MCF 10A (cell line): ENCODE results near the gene ACTN4. TPM values are rescaled to one million over a fixed set of nuclear protein-coding genes. Genes with fewer than 3 reads are reported as not detected.
A peak's percentile ranks its signal among the peaks of the same experiment; 100 is the strongest.

Source experiments
- BruUV-seq: library from RNA; stranded (reverse); fragments of 400-500 nt; replicated peaks from 2 replicates; lab custom pipeline; 2021; lab: Mats Ljungman, UMichigan
- CTCF ChIA-PET: fragments of 300-600 bp; sonication (Branson Sonifier 250); formaldehyde crosslinking; extraction: SDS; loops from one replicate; lab custom pipeline; 2021; ENCODE audit warnings: antibody characterized with exemption, inconsistent platforms; lab: Yijun Ruan, JAX
- POLR2A ChIA-PET: fragments of 300-600, 350-650 bp; sonication (Branson Sonifier 250); formaldehyde crosslinking; extraction: SDS; loops from one replicate; lab custom pipeline; 2020; ENCODE audit warnings: antibody characterized with exemption, inconsistent platforms; lab: Yijun Ruan, JAX
- DNase-seq: peaks from one replicate; pipeline ENCODE4 v3.0.0-alpha.2; 2018; ENCODE audit not compliant: unreplicated experiment
- H3K27ac Mint-ChIP-seq: one replicate; pipeline ENCODE4 v1.8.0; 2022; ENCODE audit warnings: mild to moderate bottlenecking, low read depth, mixed read lengths; ENCODE audit not compliant: unreplicated experiment
- H3K27me3 Mint-ChIP-seq: one replicate; pipeline ENCODE4 v1.8.0; 2022; ENCODE audit warnings: mixed read lengths; ENCODE audit not compliant: insufficient read depth, unreplicated experiment
- H3K36me3 Mint-ChIP-seq: one replicate; pipeline ENCODE4 v1.8.0; 2022; ENCODE audit warnings: mild to moderate bottlenecking, moderate library complexity, mixed read lengths; ENCODE audit not compliant: insufficient read depth, unreplicated experiment
- H3K4me1 Mint-ChIP-seq: one replicate; pipeline ENCODE4 v1.8.0; 2022; ENCODE audit warnings: mixed read lengths; ENCODE audit not compliant: insufficient read depth, unreplicated experiment
- H3K4me3 Mint-ChIP-seq: one replicate; pipeline ENCODE4 v1.8.0; 2022; ENCODE audit warnings: mild to moderate bottlenecking, moderate library complexity, mixed read lengths; ENCODE audit not compliant: unreplicated experiment
- H3K9me3 Mint-ChIP-seq: one replicate; pipeline ENCODE4 v1.8.0; 2022; ENCODE audit warnings: mixed read lengths; ENCODE audit not compliant: unreplicated experiment
- intact Hi-C: fragments of 100-400 bp; cut with micrococcal nuclease; formaldehyde crosslinking; loops from 2 replicates; pipeline ENCODE4 v1.14.1; 2022
- total RNA-seq: library from RNA; stranded (reverse); gene quantifications from 2 replicates; pipeline ENCODE4 v1.2.3, GENCODE V29; 2022
- TF ChIP-seq, protein P1 (sequence below): fragments of 200-600 bp; IDR thresholded peaks from one replicate; pipeline ENCODE4 v1.8.0; 2022; ENCODE audit warnings: antibody characterized with exemption, mild to moderate bottlenecking; ENCODE audit not compliant: unreplicated experiment

ACTN4 gene
- total RNA-seq, 1 experiment from 2014 or later, result 300 TPM

DNA sequence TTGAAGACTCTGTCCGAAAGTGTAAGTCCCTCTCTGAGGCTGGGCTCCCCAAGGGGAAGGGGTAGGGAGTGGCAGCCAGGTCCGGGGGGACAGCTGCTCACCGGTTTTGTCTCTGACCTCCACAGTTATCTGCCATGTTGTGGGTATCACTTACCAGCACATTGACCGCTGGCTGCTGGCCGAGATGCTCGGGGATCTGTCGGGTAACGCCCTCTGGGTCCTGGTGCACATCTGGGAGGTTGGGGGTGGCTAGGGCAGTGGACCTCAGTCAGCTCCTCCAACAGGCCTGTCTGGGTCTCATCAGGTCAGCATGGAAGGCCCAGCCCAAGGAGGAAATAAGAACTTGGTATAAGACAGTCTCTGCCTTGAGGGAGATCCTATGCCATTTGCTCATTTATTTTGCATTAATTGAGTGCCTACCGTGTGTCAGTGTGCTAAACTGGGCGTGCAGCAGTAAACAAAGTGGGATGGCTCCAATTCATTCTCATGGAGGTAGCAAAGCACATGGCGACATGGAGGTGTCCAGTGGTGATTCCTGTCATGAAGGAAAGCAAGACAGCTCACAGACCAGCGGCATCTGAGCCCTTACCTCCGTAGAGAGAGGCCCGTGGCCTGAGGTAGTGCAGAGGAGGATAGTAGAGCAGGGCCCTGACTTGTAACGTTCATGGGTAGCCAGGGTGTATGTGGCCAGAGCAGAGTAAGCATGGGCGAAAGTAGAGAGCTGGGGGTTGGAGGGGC, 14.8 kb upstream of the ACTN4 start:
- ChIA-PET POLR2A (interaction anchor here (1.4 to 7.2 kb wide), 2 partner anchors 14 to 88 kb away, joined by 7 to 53 read pairs; partner anchors contain the start of gene EIF3K), CTCF (interaction anchor here (0.6 to 4.4 kb wide), 7 partner anchors 11 to 230 kb away, joined by 3 to 46 read pairs (median 5); partner anchors contain the start of genes EIF3K, FAM98C and MAP4K1)
- Mint-ChIP-seq H3K9me3 (no peaks in the 10 kb centered on the region), H3K27me3 (no peaks in the 10 kb centered on the region), H3K4me3 (no peak overlapping the region), H3K27ac (no peak overlapping the region), H3K36me3 (peaks cover 72% of the 10 kb centered on the region), H3K4me1 (peaks cover 17% of the 10 kb centered on the region)
- intact Hi-C loops, result loop anchor here (10.0 kb wide), 1 partner anchor 398 kb away; no protein-coding TSS in a partner anchor
- TF ChIP-seq, protein P1, sequence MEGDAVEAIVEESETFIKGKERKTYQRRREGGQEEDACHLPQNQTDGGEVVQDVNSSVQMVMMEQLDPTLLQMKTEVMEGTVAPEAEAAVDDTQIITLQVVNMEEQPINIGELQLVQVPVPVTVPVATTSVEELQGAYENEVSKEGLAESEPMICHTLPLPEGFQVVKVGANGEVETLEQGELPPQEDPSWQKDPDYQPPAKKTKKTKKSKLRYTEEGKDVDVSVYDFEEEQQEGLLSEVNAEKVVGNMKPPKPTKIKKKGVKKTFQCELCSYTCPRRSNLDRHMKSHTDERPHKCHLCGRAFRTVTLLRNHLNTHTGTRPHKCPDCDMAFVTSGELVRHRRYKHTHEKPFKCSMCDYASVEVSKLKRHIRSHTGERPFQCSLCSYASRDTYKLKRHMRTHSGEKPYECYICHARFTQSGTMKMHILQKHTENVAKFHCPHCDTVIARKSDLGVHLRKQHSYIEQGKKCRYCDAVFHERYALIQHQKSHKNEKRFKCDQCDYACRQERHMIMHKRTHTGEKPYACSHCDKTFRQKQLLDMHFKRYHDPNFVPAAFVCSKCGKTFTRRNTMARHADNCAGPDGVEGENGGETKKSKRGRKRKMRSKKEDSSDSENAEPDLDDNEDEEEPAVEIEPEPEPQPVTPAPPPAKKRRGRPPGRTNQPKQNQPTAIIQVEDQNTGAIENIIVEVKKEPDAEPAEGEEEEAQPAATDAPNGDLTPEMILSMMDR, result no peak
- no TSS peak for BruUV-seq
- DNase-seq, result no peak

GRCh38 chr19:38634757-38635482, 12.5 kb upstream of the ACTN4 start:
- Mint-ChIP-seq H3K4me3 (no peak overlapping the region), H3K27me3 (no peaks in the 10 kb centered on the region), H3K27ac (peak overlapping the region; percentile 24), H3K9me3 (no peaks in the 10 kb centered on the region), H3K4me1 (peaks cover 17% of the 10 kb centered on the region), H3K36me3 (peaks cover 52% of the 10 kb centered on the region)
- no TSS peak for BruUV-seq
- TF ChIP-seq, protein P1, result peak; percentile 91
- intact Hi-C loops, result loop anchor here (1.0 to 10.0 kb wide), 5 partner anchors 78 to 400 kb away; partner anchors contain the start of gene FAM98C
- CTCF ChIA-PET, result interaction anchor here (0.7 to 4.4 kb wide), 24 partner anchors 9 to 296 kb away, joined by 3 to 46 read pairs (median 6); partner anchors contain the start of genes EIF3K, FAM98C, MAP4K1 and MRPS12
- DNase-seq, result peak; percentile 80
- POLR2A ChIA-PET, result interaction anchor here (0.6 to 7.7 kb wide), 14 partner anchors 10 to 232 kb away, joined by 3 to 81 read pairs (median 4); partner anchors contain the start of genes ACTN4, EIF3K and FAM98C

- Mint-ChIP-seq H3K27ac (peak overlapping the region; percentile 47), H3K4me3 (no peak overlapping the region), H3K9me3 (no peaks in the 10 kb centered on the region), H3K4me1 (peaks cover 17% of the 10 kb centered on the region), H3K36me3 (peaks cover 46% of the 10 kb centered on the region), H3K27me3 (no peaks in the 10 kb centered on the region)
- ChIA-PET CTCF (interaction anchor here (0.6 to 4.4 kb wide), 18 partner anchors 9 to 295 kb away, joined by 3 to 46 read pairs (median 4); partner anchors contain the start of genes EIF3K, MAP4K1, MRPS12 and SARS2), POLR2A (interaction anchor here (0.8 to 7.7 kb wide), 7 partner anchors 13 to 121 kb away, joined by 3 to 81 read pairs (median 5); partner anchors contain the start of genes ACTN4 and EIF3K)
- DNase-seq, result no peak
- BruUV-seq, result no TSS peak
- TF ChIP-seq, protein P1, result no peak
- intact Hi-C loops, result loop anchor here (2.0 to 10.0 kb wide), 3 partner anchors 79 to 401 kb away; no protein-coding TSS in a partner anchor
Measured at GRCh38 chr19:38635483-38636399, 11.7 kb upstream of the ACTN4 start.
